HG02943 (cell line): ENCODE data around the gene UXS1.
"Not testable (repeated sequence)": the region's sequence is repeated elsewhere in the genome, so short reads cannot be mapped to it uniquely, and the experiment has no call there.

Source experiments
- ATAC-seq: cut with Tn5 transposase; IDR thresholded peaks from one replicate; pipeline ENCODE4 v1.9.1; 2021; ENCODE audit warnings: mild to moderate bottlenecking, low read depth, moderate library complexity; ENCODE audit not compliant: unreplicated experiment

Gene UXS1

GRCh38 chr2:106193977-106194778 lies at the start of gene UXS1:
TSS of gene UXS1 (minus strand) at chr2:106194301. CDS start at chr2:106194241, 60 bp downstream.
- ATAC-seq = peak; percentile 60

- not testable (repeated sequence) for ATAC-seq
Observed at GRCh38 chr2:106239491-106239890, 45.4 kb upstream of the UXS1 start.

DNA sequence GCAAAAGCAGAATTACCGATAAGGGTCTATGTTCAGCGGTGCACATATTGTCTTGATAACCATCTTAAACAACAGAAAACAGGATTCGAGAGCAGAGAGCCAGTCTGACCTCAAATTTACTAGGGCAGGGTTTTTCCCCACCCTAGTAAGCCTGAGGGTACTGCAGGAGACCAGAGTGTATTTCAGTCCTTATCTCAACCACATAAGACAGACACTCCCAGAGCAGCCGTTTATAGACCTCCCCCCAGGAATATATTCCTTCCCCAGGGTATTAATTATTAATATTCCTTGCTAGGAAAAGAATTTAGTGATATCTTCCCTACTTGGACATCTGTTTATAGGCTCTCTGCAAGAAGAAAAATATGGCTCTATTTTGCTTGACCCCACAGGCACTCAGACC lies 41.3 kb upstream of the UXS1 start:
- ATAC-seq = not testable (repeated sequence)

GRCh38 chr2:106233350-106233706 lies 39.2 kb upstream of the UXS1 start:
- no peak for ATAC-seq

DNA sequence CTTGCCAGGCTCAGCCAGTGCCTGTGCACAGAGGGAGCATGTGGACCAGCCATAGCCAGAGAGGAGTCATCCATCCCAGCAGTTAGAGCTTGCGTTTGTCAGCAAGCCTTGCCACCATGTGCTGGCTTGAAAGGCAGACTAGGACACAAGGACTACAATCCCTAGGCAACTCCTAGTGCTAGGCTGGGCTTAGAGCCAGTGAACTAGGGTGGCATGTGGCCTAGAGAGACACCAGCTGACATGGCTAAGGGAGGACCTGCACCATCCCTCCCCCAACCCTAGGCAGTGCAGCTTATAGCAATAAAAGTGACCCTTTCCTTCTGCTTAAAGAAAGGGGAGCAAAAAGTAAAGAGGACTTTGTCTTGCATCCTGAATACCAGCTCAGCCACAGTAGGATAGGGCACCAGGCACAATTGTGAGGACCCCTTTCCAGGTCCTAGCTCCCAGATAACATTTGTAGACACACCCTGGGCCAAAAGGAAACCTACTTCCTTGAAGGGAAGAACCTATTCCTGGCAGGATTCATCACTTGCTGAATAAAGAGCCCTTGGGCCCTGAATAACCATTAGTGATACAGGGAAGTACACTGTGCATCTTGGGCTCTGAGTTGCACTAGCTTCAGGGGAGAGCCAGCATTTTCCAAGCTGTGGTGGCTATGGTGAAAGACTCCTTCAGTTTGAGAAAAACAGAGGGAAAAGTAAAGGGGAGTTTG lies 38.7 kb upstream of the UXS1 start:
- ATAC-seq = no peak

GRCh38 chr2:106223347-106223746 lies 29.2 kb upstream of the UXS1 start:
- no peak for ATAC-seq

DNA sequence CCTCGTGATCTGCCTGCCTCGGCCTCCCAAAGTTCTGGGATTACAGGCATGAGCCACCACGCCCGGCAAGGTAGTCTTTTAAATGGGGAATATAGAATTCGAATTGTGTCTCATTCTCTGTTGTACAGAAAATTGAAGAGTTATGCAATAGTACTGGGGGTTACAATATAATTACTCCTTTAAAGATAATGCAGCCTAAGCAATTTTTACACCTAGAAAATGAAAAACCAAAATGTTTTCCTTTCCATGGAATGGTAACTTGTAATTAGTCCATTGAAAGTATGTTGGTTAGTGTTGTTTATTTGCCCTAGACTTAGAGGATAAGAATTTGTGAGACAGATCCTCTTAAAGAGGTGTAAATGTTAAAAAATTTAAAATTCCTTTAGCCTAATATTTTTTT lies 28.0 kb upstream of the UXS1 start:
- not testable (repeated sequence) for ATAC-seq

GRCh38 chr2:106219813-106220212 lies 25.7 kb upstream of the UXS1 start:
- ATAC-seq = no peak

DNA sequence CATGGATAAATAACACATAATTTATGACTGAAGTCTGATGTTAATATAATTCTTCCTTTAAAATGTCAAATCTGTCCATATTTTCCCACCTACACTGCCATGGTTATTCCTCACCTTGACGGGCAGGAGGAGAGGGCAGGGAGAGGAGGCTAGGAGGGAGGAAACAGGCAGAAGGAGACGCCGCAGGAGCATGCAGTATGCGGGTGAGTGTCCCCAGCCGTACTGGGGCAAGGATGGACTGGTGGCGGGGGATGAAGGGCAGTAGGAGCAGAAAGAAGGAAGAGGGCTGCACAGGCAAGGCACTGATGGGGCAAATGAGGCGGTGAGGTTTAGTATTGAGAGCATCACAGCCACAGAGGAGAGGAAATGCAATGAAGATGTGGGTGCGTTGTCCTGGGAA lies 25.1 kb upstream of the UXS1 start:
- not testable (repeated sequence) for ATAC-seq

DNA sequence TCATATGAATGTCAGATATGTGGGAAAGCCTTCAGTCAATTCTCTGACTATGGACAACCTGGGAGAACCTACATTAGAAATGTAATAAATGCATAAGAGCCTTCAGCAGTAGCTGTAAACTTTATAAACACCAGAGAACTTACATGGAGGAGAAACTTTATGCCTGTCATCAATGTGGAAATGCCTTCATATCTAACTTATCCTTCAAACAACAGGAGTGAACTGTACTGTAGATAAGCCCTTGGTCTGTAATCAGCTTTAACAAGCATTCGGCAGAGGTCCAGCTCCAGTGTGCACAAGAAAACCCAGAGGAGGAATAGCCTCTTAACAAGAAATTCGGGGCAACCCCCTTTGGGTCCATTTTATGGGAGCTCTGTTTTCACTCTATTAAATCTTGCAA lies 14.8 kb upstream of the UXS1 start:
- no peak for ATAC-seq

DNA sequence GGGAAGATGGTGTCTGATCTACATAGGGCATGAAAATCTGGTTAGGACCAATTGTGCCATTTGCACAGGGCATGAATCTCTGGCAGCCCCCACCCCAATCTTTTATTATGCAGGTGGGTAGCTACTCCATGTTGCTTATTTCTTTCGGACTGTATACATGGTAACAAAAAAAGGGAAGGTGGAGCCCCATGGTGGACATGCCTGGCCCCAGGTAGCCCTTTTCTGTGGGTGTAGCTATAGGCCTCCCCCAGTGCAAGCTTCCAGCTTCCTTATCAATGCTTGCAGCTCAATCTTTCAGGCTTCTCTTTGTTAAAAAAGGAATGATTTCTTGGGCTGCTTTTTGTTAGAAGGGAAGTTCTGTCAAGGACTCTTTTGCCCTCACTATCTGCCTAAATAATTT lies 14.3 kb upstream of the UXS1 start:
- ATAC-seq = no peak

GRCh38 chr2:106207246-106207645 lies 13.1 kb upstream of the UXS1 start:
- no peak for ATAC-seq

DNA sequence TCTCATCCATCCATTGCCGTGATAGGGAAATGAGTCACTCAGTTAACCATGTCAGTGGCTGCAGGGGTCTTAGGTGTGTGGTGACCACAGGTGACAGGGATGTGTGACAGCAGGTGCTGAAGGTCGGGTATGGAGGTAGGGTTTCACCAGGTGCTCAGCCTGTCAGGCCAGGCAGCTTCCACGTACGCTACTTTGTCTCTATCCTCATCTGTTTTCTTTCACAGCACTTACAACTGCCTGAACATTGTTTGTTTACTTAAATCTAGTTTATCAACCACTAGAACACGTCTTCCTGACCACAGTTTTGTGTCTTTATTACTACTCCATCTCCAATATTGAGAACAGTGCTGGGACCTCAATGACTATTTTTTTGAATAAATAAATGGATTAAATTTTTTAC lies 11.4 kb upstream of the UXS1 start:
- no peak for ATAC-seq

- not testable (repeated sequence) for ATAC-seq
Observed at GRCh38 chr2:106204551-106204950, 10.4 kb upstream of the UXS1 start.

- ATAC-seq = no peak
Observed at GRCh38 chr2:106201661-106202060, 7.6 kb upstream of the UXS1 start.

DNA sequence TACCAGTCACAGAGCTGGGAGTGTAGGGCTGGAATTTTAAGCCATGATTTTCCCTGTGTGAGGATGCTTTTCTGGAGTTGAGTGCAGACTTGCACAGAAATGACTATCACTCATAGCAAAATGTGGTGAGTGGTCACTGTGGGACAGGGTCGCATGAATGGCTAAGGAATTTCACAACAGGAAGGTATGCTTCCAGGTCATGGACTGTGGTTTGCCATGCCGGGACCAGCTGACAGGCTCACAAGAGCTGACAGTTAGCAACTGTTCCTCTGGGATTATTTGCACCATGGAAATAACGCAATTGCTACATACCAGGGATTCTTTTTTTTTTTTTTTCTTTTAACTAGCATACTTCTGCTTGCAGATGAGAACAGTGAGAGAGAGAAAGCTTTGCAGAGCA lies 3.8 kb upstream of the UXS1 start:
- no peak for ATAC-seq

DNA sequence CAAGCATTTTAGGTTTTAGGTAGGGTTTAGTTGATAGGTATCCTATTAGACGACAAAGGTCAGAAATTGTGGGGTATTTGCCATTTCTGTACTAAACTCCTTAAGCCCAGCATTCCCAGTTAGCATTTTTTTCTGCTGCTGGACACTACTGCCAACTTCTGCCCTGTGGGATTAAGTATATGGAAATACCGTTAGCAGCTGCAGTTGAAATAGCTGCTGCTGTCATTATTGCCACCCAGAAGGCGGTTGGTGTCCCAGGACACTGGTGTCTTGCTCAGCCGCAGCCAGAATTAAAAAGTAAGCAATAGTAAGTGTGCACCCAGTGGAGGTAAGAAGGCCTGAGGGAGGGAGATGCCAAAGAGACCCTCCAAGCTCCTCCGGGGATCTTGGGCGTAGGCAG lies 1.9 kb upstream of the UXS1 start:
- ATAC-seq = no peak

DNA sequence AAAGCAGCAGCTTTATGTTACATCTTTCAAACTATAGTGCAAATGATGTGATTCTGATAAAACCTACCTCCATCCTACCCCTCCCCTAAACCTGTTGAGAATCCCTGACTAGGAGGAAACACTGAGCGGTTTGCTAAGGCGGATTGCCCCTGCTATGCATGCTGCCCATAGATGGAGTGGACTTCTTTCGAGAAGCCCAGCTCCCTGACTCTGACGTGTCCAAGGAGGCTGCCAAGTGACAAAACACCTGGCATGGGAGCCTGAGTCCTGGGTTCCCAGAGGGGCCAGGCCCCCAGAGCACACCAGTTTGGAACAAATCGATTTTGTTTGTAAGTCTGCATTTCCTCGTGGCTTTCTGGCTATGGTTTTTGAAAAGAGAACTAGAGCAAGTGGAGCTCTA lies 1.4 kb upstream of the UXS1 start:
- no peak for ATAC-seq

GRCh38 chr2:106193690-106193976 lies 468 bp downstream of the UXS1 start:
- no peak for ATAC-seq

GRCh38 chr2:106192752-106193689 lies 1.1 kb downstream of the UXS1 start:
- peak; percentile 36 for ATAC-seq

DNA sequence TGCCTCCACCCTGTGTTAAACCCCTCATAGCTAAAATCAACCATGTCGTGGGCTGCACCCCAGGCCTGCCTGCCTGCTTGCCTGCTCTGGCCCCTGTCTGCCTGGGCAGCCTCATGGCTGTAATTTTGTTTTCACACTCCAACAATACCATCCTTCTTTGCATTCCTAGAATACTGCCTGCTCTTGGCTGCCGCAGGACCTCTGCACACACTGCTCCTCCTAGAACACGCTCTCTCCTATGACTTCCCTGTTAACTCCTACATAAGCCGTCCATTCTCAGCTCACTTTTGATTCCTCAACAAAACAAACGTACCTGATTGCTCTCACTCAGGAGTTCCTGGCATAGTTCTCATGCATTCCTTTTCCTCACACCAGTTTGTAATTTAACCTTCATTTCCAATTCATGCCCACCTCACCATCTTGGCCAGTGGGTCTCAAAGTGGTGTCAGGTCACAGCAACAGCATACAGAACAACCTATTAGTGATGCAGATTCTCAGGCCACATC lies 2.5 kb downstream of the UXS1 start:
- no peak for ATAC-seq
